Bronchial smooth muscle cell (primary cell): ENCODE data around the gene NR2F6. TPM values are rescaled to one million over a fixed set of nuclear protein-coding genes. Genes with fewer than 3 reads are reported as not detected.

Experiments used
- total RNA-seq: library from RNA; depleted of rRNA; stranded (reverse); fragments of >200 nt; gene quantifications from 2 replicates; pipeline ENCODE4 v1.2.1, GENCODE V29; 2014

NR2F6 gene
- total RNA-seq = 22.4 and 24.0 TPM in 2 replicates

DNA sequence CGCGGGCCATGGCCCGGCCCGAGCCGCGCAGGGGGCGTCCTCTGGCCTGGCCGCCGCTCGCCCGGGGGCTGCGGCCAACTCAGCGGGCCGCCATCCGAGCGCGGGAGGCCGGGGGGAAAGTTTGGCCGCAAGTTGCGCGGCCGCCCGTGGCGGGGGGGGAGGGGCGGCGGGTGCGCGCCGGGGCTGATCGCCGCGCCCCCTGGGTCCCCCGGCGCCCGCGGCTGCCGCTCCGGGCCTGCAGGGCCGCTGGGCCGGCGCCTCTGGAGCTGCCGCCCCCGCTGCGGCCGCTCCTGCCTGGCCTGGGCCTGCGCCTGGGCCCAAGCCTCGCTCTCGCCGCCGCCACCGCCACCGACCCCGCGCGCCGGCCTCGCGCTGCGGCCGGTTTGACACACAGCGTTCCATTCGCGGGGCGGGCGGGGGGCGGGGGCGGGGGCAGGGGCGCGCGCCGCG lies at the start of gene NR2F6:
TSS of gene NR2F6 (minus strand) at position 385 of the 450 bp plus-strand sequence. CDS start 699 bp downstream, outside the sequence.

GRCh38 chr19:17281391-17282304 lies 35.9 kb upstream of the NR2F6 start, which contains the start of gene ANKLE1:
Gene ANKLE1, plus strand, starts transcription at chr19:17281901. Its CDS starts 20 bp downstream, at chr19:17281921.

GRCh38 chr19:17266975-17267788 lies 21.5 kb upstream of the NR2F6 start, which contains the start of gene BABAM1:
Gene BABAM1, plus strand, starts transcription at chr19:17267443. Its CDS starts 1,364 bp downstream, at chr19:17268807.

GRCh38 chr19:17264641-17264979 lies 18.9 kb upstream of the NR2F6 start, which contains the start of gene USHBP1:
Gene USHBP1, minus strand, starts transcription at chr19:17264745. Its CDS starts 446 bp downstream, at chr19:17264299.

GRCh38 chr19:17226002-17226933 lies 19.5 kb downstream of the NR2F6 start, which contains the start of gene OCEL1:
Gene OCEL1, plus strand, starts transcription at chr19:17226226. Its CDS starts 22 bp downstream, at chr19:17226248.

DNA sequence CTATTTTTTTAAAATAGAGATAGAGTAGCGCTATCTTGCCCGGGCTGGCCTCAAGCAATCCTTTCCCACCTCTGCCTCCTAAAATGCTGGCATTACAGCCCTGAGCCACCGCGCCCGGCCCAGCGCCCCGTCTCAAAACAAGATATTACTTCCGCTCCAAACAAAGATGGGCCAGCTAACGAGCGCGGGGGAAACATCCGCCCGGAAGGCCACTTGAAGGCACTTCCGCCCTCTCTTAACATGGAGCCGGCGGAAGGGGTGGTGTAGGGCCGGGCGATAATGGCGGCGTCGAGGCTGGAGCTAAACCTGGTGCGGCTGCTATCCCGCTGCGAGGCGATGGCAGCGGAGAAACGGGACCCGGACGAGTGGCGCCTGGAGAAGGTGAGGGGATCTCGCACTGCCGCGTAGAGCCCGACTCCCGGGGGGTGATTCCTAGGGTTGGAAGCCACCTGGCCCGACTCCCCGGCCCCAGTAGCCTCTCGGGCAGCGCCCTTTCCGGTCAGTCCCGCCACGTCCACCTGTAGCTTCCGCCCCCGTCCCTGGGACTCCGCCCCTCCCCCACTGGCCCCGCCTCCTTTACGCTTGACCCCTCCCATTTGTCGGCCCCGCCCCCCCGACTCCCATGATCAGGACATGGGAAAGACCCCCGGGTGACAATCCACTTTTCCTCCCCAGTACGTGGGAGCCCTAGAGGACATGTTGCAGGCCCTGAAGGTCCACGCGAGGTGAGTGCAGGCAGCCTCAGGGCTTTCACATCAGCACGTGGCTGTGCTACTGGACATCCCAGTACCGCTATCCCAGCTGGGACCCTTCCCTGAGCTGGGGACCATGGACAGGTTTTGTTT lies 30.4 kb downstream of the NR2F6 start, which contains the start of gene USE1:
TSS of gene USE1 (plus strand) at position 231 of the 845 bp plus-strand sequence. CDS start at position 280, 49 bp downstream.

Other genes starting within 250 kb of the NR2F6 start
- 0.47 and 0.69 TPM in 2 replicates for gene CPAMD8, start 219.1 kb downstream of the NR2F6 start, total RNA-seq
- gene HAUS8, start 170.5 kb downstream of the NR2F6 start, total RNA-seq = 0.79 and 0.94 TPM in 2 replicates
- 41.6 and 45.3 TPM in 2 replicates for gene MYO9B, start 170.1 kb downstream of the NR2F6 start, total RNA-seq
- 26.0 and 39.9 TPM in 2 replicates for gene USE1, start 30.6 kb downstream of the NR2F6 start, total RNA-seq
- gene OCEL1, start 19.7 kb downstream of the NR2F6 start, total RNA-seq = 0.94 and 2.2 TPM in 2 replicates
- gene USHBP1, start 18.8 kb upstream of the NR2F6 start, total RNA-seq = not detected in 2 replicates
- gene BABAM1, start 21.5 kb upstream of the NR2F6 start, total RNA-seq = 90.1 and 101 TPM in 2 replicates
- 0.16 and 0.17 TPM in 2 replicates for gene ANKLE1, start 36.0 kb upstream of the NR2F6 start, total RNA-seq
- gene ABHD8, start 57.5 kb upstream of the NR2F6 start, total RNA-seq = 8.7 and 10.6 TPM in 2 replicates
- 17.3 and 29.0 TPM in 2 replicates for gene MRPL34, start 60.0 kb upstream of the NR2F6 start, total RNA-seq
- 16.5 TPM in 2 replicates for gene DDA1, start 63.6 kb upstream of the NR2F6 start, total RNA-seq
- 2.2 and 3.9 TPM in 2 replicates for gene ANO8, start 88.9 kb upstream of the NR2F6 start, total RNA-seq
- 7.6 and 8.0 TPM in 2 replicates for gene GTPBP3, start 91.6 kb upstream of the NR2F6 start, total RNA-seq
- gene PLVAP, start 131.4 kb upstream of the NR2F6 start, total RNA-seq = not detected in 2 replicates
- gene CCDC194, start 148.3 kb upstream of the NR2F6 start, total RNA-seq = not detected in 2 replicates
- 0.60 and 2.8 TPM in 2 replicates for gene BST2, start 159.7 kb upstream of the NR2F6 start, total RNA-seq
- gene MVB12A, start 174.1 kb upstream of the NR2F6 start, total RNA-seq = 21.3 and 32.6 TPM in 2 replicates
- gene TMEM221, start 202.7 kb upstream of the NR2F6 start, total RNA-seq = 0.09 and 0.16 TPM in 2 replicates
- not detected in 2 replicates for gene NXNL1, start 215.0 kb upstream of the NR2F6 start, total RNA-seq
- 17.8 and 28.9 TPM in 2 replicates for gene SLC27A1, start 224.6 kb upstream of the NR2F6 start, total RNA-seq